Sigmoid colon (tissue), 4 donors: ENCODE measurements around the gene CCL25.

Experiments
- EP300 ChIP-seq, 4 donors: sonication (generic); formaldehyde crosslinking; IDR thresholded peaks; one replicate each; pipeline ENCODE4 v1.6.1; 2017; ENCODE audit warnings: antibody characterized with exemption in 4 of 4
- TF ChIP-seq, protein P1 (sequence below), 4 experiments: fragments of 450-650 bp in 3 of 4; fragments of 200-600 bp in 1 of 4; IDR thresholded peaks; one replicate each; pipeline ENCODE4 v1.5.1; 2016 to 2019; ENCODE audit warnings: antibody characterized with exemption in 4 of 4, mild to moderate bottlenecking in 3 of 4, moderate library complexity in 2 of 4

DNA sequence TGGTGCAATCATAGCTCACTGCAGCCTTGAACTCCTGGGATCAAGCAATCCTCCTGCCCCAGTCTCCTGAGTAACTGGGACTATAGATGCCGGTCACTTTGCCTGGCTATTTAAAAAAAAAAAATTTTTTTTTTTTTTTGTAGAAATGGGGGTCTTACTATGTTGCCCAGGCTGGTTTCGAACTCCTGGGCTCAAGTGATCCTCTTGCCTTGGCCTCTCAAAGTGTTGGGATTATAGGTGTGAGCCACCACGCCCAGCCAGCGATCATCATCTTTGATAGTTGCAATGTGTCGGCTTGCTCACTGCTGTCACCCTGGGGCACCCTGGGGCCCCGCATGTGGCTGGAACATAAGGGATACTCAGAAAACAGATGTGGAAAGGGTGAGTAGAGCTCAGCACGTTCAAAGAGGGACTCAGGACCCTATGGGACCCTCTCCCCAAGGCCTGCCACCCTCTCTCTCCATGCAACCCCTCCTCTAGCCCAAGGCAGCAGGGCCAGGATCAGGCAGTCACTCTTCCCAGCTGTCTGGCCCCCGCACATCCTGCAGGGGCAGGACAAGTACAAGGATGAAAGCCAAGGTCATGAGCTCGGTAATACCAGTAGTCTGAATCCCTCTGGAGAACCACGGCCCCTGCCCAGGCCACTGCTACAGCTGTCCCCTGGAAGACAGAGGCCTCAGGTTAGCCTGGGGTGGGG lies 6.5 kb upstream of the CCL25 start:
- TF ChIP-seq, protein P1, sequence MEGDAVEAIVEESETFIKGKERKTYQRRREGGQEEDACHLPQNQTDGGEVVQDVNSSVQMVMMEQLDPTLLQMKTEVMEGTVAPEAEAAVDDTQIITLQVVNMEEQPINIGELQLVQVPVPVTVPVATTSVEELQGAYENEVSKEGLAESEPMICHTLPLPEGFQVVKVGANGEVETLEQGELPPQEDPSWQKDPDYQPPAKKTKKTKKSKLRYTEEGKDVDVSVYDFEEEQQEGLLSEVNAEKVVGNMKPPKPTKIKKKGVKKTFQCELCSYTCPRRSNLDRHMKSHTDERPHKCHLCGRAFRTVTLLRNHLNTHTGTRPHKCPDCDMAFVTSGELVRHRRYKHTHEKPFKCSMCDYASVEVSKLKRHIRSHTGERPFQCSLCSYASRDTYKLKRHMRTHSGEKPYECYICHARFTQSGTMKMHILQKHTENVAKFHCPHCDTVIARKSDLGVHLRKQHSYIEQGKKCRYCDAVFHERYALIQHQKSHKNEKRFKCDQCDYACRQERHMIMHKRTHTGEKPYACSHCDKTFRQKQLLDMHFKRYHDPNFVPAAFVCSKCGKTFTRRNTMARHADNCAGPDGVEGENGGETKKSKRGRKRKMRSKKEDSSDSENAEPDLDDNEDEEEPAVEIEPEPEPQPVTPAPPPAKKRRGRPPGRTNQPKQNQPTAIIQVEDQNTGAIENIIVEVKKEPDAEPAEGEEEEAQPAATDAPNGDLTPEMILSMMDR (IDR thresholded peaks at IDR 0.05) = no peak
- no peak for TF ChIP-seq EP300 (IDR thresholded peaks at IDR 0.05)
